Measurements from ENCODE around the gene LDB1.

LDB1 gene

DNA sequence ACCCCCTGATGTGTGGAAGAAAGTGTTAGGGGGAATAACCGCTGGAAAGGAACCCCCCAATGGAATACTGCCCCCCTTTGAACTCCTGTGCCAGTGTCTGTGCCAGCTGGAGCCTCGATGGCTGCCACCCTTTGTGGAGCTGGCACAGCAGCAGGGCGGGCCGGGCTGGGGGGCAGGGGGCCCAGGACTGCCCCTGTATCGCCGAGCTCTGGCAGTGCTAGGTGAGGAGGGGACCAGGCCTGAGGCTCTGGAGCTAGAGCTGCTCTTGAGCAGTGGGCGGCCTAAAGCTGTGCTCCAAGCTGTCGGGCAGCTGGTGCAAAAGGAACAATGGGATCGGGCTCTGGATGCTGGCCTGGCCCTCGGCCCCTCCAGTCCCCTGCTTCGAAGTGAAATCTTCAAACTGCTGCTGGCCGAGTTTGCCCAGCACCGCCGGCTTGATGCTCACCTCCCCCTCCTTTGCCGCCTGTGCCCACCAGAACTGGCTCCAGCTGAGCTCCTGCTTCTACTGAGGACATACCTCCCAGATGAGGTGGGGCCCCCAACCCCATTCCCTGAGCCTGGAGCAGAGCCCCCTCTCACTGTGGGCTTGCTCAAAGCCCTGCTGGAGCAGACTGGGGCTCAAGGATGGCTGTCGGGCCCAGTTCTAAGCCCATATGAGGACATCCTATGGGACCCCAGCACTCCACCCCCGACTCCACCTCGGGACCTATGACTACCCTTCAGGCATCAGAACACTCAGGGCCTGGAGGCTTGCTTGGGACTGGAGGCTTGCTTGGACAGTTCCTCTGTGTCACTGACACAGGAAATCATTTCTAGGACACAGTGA is 52.9 kb downstream of the LDB1 start:
- no peak for DNase-seq (ENCODE audit: low read depth, low spot score)
- no peak overlapping the region for H3K27ac ChIP-seq

DNA sequence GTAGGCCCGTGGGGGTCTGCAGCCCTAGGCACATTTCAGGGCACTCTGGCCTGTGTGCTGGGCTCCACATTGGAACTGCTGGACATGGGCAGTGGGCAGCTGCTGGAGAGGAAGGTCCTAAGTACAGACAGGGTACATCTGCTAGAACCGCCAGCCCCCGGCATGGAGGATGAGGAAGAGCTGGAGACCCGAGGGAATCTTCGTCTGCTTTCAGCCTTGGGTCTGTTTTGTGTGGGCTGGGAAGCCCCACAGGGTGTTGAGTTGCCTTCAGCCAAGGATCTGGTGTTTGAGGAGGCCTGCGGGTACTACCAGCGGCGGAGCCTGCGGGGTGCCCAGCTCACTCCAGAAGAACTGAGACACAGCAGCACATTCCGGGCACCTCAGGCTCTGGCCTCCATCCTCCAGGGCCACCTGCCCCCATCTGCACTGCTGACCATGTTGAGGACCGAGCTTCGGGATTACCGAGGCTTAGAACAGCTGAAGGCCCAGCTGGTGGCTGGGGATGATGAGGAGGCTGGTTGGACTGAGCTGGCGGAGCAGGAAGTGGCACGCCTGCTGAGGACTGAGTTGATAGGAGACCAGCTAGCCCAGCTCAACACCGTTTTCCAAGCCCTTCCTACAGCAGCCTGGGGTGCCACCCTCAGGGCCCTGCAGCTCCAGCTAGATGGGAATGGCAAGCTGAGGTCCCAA is 53.6 kb downstream of the LDB1 start:
- DNase-seq (ENCODE audit: low read depth, low spot score): no peak
- H3K27ac ChIP-seq: peak overlapping the region; percentile 76

DNA sequence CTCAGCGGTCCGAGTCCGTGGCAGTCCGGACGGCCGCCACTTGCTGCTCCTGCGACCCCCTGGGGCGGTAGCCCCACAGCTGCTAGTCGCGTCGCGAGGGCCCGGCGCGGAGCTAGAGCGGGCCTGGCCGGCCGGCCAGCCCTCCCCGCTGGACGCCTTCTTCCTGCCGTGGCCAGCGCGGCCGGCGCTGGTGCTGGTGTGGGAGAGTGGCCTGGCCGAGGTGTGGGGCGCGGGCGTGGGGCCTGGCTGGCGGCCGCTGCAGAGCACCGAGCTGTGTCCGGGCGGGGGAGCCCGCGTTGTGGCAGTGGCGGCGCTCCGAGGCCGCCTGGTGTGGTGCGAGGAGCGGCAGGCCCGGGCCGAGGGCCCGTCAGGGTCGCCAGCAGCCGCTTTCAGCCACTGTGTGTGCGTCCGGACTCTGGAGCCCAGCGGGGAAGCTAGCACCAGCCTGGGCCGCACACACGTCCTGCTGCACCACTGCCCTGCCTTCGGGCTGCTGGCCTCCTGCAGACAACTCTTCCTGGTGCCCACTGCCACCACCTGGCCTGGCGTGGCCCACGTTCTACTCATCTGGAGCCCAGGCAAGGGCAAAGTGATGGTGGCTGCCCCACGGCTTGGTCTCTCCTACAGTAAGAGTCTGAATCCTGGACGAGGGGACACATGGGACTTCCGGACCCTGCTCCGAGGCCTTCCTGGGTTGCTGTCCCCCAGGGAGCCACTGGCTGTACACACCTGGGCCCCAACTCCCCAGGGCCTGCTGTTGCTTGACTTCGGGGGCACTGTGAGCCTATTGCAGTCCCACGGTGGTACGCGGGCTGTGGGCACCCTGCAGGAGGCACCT is 54.4 kb downstream of the LDB1 start:
- peak overlapping the region; percentile 76 for H3K27ac ChIP-seq
- no peak for DNase-seq (ENCODE audit: low read depth, low spot score)

DNA sequence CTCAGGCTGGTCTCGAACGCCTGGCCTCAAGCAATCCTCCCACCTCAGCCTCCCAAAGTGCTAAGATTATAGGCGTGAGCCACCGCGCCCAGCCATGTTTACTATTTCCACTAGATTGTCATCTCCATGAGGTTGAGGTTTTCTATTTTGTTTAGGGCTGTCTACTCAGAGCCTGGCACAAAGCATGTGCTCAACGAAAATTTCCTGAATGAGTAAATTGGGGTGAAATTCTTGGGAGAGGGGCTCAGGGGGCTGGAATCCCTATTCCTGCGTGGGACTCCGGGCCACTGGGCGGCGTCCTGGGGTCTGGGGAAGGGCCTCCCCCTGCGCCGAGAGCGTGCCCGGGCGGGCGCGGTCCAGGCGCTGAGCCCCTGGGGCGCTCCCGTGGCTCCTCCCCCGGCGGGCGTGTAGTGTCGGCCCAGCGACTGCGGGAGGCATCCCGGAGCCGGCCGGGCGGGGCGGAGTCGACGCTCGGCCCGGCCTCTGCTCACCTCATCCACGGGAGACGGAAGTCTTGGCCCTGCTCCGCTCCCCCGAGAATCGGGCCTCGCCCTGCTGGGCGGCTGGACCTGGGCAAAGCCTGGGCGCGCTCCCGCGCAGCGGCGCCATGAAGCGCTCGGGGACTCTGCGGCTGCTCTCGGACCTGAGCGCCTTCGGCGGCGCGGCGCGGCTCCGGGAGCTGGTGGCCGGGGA is 55.2 kb downstream of the LDB1 start, which contains the start of gene HPS6:
TSS of gene HPS6 (plus strand) at position 482 of the 693 bp plus-strand sequence. CDS start at position 608, 126 bp downstream.
- DNase-seq (ENCODE audit: low read depth, low spot score): peak; percentile 70
- peak within 1 kb of the TSS; percentile 76 for H3K27ac ChIP-seq

DNA sequence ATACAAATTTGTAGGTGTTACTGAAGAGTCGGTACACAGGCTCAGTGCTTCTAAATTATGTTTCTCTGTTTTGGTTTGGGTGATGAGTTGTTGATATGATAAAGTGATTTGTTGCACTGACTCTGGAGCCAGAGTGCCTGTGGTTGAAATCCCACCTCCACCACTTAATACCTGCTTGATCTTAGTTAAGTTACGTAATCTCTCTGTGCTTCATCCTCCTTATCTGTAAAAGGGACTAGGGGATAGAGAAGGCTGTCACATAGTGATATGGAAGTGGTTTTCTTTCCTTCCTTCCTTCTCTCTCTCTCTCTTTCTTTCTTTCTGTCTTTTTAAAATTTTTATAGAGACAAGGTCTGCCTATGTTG is 55.7 kb downstream of the LDB1 start:
- no peak for DNase-seq (ENCODE audit: low read depth, low spot score)
- H3K27ac ChIP-seq: peak overlapping the region; percentile 76

DNA sequence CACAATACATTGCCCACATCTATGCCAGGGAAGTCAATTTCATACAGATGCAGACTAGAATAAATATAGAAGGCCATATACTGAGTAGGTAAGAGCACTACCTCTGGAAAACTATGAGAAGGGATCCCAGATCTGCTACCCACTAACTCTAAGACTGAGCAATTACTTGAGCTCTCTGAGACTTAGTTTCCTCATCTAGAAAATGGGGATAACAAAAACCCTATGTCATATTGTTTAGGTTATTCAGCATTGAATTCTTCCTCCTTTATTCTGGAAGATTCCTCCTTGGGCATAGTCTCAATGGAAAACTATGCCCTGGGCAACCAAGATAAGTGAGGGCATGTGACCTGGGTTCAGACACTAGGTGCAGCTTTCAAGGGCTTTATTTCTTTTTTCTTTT is 60.2 kb downstream of the LDB1 start:
- DNase-seq (ENCODE audit: low read depth, low spot score): no peak
- H3K27ac ChIP-seq: no peak overlapping the region
